KG1 (cell line): ENCODE measurements around the gene ZNF334.

Experiments
- DNase-seq: peaks from one replicate; lab custom pipeline; 2025; lab: John Stamatoyannopoulos, UW

Gene ZNF334

DNA sequence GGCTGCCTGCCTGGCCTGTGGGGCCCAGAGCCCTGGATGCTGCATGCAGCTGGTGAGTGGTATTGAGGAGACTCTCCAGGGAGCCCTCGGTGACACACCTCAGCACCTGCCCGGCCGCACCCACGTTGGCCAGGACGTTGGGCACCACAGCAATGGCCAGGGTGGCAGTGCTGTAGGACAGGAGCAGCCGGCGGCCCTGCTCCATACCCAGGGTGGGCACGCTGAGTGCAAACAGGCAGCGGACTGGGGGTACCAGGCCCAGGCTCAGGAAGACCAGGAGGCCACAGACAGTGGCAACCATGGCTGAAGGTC is 32.4 kb upstream of the ZNF334 start:
- no peak for DNase-seq

DNA sequence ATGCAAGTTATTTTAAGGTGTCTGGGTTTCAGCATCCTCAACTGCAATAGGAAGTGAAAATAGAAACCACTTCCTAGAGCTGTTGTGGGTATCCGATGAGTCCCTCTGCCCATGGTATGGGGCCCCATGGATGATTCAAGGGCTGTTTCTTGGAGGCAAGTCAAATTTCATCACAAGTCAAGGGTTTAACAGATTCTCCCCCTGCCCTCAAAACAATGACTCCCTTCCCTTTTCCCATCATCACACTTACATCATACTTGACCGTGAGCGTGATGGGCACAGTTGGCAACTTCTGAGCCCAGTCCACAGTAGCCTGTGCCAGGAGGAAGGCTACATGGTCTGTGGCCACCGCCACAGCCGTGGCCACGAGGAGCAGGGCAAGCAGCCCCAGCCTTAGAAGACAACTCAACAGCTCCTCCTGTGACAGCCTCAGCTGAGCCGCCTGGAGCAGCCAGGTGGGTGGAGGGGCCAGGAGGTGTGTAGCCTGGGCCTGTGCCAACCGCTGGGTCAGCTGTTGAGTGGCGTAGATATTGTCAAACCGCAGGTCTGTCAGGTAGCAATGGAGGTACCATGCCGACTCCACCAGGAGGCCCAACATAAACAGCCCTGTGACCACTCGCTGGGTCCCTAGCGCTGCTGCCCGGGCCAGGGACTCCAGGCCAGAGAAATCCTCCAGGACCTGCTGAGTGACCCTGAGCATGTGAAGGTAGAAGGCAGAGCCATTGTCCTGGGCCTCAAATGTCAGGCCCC is 31.9 kb upstream of the ZNF334 start:
- peak; percentile 53 for DNase-seq

DNA sequence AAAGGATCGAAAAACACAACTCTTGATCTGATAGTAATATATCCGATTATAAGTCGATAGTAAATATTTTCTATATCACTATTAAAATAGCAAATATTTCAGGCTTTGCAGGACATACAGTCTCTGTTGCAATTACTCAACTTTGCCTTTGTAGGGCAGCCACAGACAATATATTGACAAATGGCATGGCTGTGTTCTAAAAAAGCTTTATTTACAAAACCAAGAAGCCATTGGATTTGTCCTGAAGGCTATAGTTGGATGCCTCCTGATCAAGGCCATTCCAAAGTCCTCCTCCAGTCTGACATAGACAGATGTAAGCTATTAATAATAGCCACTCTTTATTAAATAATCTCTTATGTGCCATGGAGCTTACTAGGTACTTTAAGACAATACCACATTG is 31.2 kb upstream of the ZNF334 start:
- no peak for DNase-seq

DNA sequence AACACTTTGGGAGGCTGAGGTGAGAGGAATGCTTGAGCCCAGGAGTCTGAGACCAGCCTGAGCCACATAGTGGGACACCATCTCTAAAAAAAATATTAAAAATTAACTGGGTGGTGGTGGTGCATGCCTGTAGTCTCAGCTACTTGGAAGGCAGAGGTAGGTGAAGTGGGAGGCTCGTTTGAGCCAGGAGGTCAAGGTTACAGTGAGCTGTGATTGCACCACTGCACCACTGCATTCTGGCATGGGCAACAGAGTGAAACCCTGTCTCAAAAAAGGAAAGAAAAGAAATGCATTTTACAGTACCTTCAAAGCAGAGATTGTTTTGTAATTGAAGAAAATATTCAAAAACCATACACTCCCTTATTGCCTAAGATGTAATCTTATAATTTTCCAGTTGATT is 30.6 kb upstream of the ZNF334 start:
- no peak for DNase-seq

DNA sequence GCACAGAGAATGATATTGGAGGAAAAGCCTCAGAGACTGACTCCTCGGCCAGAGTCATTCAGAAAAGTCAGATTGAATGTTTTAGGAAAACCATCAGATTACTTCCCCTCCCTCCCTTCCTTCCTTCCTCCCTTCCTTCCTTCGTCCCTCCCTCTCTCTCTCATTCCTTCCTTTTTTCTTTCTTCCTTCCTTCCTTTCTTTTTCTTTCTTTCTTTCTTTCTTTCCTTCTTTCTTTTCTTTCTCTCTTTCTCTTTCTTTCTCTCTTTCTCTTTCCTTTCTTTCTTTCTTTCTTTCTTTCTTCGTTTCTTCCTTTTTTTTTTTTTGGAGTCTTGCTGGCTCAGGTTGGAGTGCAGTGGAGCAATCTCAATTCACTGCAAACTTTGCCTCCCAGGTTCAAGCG is 29.7 kb upstream of the ZNF334 start:
- DNase-seq: no peak

DNA sequence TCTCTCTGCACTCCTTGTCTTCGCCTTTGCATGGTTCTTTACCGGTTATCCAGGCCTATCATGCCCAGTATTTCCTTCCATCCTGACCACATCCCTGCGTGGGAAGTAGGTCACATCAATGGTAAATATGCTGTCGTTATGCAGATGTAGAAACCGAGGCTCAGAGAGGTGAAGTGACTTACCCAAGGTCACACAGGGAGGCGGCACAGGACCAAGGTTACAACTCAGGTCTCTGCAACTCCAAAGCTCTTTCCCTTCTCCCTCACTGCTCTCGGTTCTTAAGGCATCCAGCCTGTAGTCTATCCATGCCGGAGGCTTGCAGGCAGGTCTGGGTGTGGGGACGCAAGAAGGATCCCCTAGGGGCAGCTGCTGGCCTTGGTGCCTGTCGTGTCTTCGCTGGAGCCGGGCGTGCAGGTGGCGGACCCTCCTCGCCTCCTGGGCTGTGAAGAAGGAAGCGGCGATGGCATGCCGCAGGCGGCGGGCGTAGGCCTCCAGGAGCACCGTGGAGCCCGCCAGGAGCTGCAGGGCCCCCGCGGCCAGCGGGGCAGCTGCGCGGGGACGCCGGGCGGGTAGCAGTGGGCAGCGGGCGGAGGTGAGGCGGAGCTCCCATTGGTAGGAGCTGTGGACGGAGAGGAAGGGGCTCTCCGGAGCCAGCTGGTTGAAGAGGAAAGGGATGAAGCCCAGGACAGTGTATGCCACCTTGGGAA is 28.0 kb upstream of the ZNF334 start:
- no peak for DNase-seq

DNA sequence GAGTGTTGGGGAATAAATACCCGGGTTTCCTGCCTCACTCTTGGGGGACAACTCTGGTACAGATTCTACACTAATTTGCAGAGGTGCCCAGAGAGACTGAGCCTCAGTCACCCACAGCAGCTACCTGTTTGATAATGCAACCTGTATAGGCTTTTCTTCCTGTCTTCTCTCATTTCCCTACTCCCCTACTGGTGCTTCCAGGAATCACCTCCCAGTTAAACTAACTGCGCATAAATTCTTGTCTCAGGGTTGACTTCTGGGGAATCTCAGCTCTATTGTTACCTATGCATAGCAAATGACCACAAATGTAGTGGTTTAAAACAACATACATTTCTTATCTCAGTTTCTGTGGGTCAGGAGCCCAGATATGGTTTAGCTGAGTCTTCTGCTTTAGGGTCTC is 25.8 kb upstream of the ZNF334 start:
- no peak for DNase-seq

DNA sequence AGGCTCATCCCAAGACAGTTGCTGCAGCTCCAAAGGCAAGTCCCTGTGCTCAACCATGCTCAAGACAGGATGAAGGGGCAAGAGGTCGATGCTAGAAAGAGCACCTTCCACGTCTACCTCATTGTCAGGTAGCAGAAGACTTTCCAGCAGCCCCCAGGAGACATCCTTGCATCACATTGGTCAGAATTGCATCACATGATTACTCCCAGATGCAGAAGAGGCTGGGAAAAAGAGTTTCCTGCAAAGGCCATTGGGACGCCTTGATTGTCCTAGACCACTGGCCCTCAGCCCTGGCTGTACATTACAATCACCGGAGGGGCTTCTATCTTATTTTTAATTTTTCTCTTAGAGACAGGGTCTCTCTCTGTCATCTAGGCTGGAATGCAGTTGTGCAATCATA is 17.3 kb upstream of the ZNF334 start:
- DNase-seq: no peak

DNA sequence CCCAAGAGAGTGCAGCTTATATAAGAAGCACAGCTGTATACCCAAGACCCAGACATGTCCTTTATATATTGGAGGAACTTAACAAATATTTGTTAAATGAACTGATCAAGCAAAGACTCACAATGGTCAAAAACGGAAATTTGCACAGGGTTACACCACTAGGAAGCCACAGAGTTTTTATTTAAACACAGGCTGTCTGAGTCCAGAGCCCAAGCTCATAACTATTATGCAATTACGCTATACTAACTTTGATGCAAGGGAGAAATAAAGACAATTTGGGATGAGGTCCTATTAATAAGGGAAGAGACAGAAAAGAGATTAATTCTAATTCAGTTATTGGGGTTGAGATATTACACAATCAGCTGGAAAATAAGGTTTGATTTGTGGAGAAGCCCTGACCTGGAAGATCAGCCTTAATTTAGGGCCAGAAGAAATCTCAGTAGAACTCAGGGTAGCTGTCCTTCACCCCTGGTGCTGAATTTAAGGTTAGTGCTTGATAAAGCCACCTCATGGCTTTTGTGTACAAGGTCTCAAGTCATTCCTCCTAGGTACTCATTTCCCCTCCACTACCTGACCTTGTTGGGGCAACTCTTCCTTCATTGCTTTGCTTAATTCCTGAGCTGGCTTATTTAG is 10.5 kb upstream of the ZNF334 start:
- DNase-seq: no peak

DNA sequence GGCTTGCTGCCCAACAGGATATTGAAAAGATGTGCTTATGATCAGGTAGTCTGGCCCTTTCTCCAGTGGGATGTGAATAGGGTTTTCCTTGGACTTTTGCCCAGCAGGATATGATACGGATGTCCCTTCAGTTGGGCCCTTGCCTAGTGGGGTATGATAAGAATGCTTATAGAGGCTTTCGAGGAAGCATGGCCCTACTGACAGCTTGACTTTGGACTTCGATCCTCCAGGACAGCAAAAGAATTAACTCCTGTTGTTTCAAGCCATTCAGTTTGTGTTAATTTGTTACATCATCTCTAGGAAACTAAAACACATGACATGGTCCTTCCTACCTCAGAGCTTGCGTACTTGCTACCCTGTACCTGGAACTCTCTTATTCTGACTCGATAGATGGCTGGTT is 9.7 kb upstream of the ZNF334 start:
- no peak for DNase-seq

DNA sequence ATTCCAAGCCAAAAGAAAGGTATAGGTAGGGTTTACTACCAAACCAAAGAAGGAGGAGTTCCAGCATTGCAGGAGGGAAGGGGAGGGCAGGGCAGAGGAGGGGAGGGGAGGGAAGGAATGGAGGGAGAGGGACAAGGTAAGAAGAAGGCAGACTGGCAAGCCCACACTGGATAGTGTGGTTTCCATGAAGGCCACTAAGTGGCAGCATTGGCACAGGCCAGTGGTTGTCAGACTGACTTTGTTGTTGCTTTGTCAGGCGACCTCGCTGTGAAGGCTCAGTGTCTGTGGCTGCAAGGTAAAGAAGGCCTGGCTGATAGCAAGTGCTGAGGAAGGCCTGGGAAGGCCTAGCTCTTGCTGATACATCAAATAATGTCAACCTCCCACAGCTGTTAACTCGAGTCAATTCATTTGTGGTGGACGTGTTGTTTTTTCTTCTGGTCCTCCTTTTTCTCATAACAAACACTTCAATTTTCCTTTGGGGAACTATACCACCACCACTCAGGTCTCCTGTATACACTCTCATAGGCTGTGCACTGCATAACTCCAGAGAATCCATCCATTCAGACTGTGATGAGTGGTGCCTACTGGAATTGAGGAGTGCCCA is 7.7 kb upstream of the ZNF334 start:
- DNase-seq: peak; percentile 23

DNA sequence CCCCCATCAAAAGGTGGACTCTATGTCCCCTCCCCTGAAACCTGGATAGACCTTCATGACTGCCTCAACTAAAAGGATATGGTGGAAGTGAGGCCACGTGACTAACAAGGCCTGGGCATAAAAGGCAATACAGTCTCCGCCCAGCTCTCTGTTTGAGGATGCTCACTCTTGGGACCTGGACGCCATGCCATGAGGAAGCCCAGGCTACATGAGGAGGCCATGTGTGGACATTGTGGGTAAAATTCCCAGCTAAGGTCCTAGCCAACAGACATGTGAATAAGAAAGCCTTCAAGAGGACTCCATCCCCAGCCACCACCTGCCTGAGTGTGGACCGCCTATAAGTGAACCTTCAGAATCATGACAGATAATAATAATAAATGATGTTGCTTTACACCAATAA is 7.2 kb upstream of the ZNF334 start:
- DNase-seq: no peak

DNA sequence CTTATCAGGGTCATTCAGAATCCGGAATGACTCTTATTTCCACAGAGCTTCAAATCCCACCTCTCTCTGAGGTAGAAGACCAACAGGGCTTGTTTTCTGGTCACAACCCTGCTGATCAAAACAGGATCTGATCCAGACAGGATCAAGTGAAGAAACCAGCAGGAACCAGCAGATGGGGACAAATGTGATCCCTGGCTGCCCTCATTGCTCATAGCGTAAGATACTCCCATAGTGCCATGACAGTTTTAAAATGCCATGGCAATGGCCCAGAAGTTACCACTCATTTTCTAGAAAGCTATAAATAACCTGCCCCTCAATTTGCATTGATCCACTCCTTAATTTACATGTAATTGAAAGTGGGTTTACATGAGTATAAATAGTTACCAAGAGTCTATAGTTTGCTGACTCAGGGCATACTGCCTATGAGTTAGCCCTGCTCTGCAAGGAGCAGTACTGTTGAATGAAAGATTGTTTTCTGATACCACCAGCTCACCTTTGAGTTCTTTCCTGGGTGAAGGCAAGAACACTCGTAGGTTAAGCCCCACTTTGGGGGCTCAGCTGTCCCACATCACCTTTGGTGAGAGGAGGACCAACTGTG is 6.2 kb upstream of the ZNF334 start:
- no peak for DNase-seq

DNA sequence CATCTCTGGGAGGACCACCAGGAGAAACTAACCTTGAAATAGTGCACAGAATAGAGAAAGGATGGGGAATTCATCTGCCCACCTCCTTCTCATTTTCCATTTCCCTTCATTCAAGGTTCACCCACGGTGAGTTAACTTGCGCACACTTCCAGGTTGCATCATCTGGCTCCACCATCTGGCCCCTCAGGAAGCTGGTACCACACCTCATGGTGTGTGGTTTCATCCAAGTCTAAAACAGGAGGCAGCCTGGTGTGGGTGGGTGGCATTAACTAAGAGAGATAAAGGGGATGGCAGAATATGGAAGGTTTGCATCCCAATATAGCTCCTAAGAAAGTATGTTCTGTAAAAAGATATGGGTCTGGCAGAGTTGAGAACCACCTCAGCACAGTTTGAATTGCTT is 3.8 kb downstream of the ZNF334 start:
- no peak for DNase-seq

DNA sequence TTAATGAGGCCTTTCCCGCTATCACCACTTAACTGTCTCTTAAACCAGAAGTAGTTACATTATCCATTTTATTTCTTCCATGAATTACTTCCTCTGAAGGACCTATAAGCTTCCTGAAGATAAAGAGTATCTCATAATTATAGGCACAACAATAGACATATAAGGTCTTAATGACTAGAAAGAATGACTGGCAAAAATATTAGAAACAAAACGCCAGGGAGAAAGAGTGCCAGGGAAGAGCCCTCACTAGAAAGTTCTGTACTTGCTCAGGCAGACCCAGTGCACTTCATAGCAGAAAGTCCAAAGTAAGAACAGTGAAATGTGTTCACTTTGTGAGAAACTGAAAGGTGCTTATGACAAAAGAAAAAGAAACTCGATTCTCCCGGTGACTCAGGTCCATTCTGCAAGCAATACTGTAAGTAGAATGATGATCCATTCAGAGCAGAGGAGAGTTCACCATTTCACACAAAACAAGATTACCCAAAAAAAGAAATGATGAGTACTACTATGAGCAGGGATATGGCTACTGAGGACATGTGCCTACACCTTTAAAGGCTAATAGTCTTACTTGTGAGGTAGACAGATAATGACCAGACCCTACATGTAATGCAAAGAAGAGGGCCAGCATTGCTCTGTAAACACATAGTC is 5.5 kb downstream of the ZNF334 start:
- DNase-seq: no peak

DNA sequence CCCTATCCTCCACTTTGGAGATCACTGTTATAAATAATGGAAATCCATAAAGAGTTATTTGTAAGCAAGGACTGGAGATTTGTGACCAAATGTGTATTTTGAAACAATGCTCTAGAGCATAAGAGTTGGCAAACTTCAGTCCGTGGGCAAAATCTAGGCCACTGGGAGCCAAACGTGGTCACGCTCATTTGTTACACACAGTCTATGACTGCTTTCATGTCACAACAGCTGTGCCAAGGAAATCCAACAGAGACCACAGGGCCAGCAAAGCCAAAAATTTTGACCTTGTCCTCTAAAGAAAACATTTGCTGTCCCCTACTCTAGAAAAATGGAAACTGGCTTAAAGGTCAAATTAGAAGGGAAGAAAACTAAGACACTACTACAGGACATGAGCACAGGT is 7.9 kb downstream of the ZNF334 start:
- no peak for DNase-seq

DNA sequence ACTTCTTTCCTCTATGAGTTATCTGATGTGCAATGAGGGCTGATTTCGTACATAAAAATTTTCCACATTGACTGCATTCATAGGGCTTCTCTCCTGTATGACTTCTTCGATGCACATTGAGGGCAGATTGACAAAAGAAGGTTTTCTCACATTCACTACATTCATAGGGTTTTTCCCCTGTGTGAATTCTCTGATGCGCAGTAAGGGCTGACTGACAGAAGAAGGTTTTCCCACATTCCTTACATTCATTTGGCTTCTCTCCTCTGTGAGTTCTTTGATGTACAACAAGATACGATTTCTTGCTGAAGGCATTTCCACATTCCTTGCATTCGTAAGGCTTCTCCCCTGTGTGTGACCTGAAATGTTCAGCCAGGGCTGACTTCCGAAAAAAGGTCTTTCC is 11.4 kb downstream of the ZNF334 start:
- DNase-seq: no peak

DNA sequence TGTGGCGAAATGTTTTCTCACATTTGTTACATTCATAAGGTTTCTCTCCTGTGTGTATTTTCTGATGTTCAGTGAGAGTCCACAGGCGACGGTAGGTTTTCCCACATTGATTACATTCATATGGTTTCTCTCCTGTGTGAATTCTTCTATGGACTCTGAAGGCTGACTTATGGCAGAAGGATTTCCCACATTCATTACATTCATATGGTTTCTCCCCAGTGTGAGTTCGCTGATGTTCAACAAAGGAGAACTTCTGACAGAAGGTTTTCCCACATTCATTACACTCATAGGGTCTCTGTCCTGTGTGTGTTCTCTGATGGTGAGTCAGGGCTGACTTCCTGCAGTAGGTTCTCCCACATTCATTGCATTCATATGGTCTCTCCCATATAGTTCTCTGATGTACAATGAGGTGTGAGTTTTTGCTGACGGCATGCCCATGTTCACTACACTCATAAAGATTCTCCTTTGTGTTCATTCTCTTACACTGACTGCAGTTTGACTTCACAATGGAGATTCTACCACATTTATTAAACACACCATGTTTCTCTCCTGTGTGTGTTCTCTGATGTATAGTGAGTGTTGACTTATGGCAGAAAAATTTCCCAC is 11.9 kb downstream of the ZNF334 start:
- no peak for DNase-seq

DNA sequence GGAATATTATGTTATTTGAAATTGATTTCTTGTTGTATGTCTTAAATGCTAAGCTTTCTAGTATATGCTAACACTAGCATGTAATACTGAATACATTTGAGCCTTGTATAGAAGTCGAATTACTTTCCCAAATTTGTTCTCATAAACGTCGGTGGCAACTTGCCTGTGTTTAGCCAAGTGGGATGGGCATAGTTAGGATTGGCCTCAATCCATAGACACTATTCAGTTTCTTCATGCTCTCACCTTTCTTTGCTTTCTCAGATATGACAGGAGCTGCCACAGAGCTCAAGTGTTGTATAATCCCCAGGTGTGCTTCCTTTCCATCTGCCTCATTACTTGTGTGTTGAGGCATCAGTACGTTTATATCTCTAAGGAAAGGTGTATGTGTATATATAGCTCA is 19.3 kb downstream of the ZNF334 start:
- no peak for DNase-seq

DNA sequence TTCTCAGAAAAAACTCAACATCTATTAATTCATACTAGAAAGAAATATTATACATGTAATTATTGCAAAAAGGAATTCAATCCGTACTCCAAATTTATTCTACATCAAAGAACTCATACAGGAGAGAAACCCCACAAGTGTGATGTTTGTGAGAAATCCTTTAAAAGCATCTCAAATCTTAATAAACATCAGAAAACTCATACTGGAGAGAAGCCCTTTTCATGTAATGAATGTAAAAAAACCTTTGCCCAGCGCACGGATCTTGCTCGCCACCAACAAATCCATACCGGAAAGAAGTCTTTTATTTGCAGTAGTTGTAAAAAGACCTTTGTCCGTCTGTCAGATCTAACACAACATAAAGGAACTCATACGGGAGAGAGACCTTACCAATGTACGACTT is 22.0 kb downstream of the ZNF334 start:
- no peak for DNase-seq

DNA sequence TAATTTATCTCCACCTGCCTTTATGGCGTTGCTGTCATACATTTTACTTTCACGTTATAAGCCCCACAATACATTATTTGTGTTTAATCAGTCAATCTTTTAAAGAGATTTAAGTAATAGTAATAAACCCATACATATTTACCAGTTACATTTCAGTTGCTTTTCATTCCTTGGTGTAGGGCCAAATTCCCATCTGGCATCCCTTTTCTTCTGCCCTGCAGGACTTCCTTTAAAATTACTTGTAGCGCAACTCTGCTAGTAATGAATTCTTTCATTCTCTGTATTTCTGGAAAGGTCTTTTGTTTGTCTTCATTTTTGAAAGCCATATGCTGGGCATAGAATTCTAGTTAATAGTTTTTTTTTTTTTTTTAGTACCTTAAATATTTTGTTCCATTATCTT is 24.9 kb downstream of the ZNF334 start:
- no peak for DNase-seq

DNA sequence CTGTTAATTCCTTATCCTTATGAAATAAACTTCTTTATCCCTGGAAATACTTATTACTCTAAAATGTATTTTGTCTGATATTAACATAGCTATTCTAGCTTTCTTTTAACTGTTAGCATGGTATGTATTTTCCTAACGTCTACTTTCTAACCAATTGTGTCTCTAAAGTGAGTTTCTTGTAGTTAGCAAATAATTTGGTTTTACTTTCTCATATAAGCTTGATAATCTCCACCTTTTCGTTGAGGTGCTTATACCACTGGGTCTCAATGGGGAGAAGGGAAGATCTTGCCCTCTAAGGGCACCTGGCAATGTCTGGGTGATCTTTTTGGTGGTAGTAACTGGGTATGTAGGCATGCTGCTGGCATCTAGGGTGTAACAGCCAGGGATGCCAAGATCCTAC is 25.7 kb downstream of the ZNF334 start:
- DNase-seq: no peak
